Measurements from ENCODE around the gene PALMD. TPM values are rescaled to one million over a fixed set of nuclear protein-coding genes. Genes with fewer than 3 reads are reported as not detected.

Gene PALMD
- total and polyA plus RNA-seq, 2 of the 8 experiments (the other 6 are each of a cell fraction or from before 2014, with no cell fraction given): not detected

DNA sequence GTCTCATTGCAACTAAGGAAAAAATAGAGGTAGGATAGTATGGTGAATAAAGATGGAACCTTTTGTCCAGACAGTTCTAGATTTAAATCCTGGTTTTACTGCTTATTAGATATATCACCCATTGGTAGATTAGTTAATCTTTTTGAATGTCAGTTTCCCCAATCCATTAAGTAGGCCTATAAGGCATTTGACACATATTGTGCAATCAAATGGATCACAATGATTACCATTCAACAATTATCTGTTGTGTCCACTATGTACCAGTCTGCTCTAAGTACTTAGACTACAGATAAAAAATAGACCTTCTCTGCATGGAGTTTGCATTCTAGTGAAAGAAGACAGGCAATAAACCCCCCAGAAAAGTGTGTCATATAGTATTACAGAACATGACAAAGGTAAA lies 6.0 kb upstream of the PALMD start (continued):
- TF ChIP-seq, protein P1, sequence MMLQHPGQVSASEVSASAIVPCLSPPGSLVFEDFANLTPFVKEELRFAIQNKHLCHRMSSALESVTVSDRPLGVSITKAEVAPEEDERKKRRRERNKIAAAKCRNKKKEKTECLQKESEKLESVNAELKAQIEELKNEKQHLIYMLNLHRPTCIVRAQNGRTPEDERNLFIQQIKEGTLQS (IDR thresholded peaks at IDR 0.05; ENCODE audit: insufficient read depth, low read depth, low read length): no peak
- TF ChIP-seq SP2 (IDR thresholded peaks at IDR 0.05; ENCODE audit: low read length): no peak
- TF ChIP-seq SUZ12 (IDR thresholded peaks at IDR 0.05; ENCODE audit: low read length): no peak
- TF ChIP-seq MAFK (IDR thresholded peaks at IDR 0.05; ENCODE audit: low read depth, low read length): no peak
